IMR-90 (cell line): ENCODE results near the gene PCDHGB7. TPM values are rescaled to one million over a fixed set of nuclear protein-coding genes. Genes with fewer than 3 reads are reported as not detected.

Source experiments
- ATAC-seq: fragments of 200-7000 bp; cut with Tn5 transposase; 2 replicates; pipeline ENCODE4 v1.9.1; 2020; ENCODE audit warnings: low read depth, mild to moderate bottlenecking, moderate library complexity
- BruUV-seq: library from RNA; stranded (reverse); fragments of 400-500 nt; replicated peaks from 2 replicates; lab custom pipeline; 2021; lab: Mats Ljungman, UMichigan
- CTCF ChIA-PET: fragments of 300-600 bp; formaldehyde crosslinking; extraction: SDS; loops from one replicate; lab custom pipeline; 2021; ENCODE audit warnings: antibody characterized with exemption; lab: Yijun Ruan, JAX
- POLR2A ChIA-PET: fragments of 300-600 bp; sonication (Branson Sonifier 250); formaldehyde crosslinking; loops from one replicate; lab custom pipeline; 2022; ENCODE audit warnings: antibody characterized with exemption; ENCODE audit not compliant: unreplicated experiment; lab: Charles Lee
- DNase-seq: peaks from one replicate; pipeline ENCODE4 v3.0.0; 2013
- H2AFZ ChIP-seq: replicated peaks from 2 replicates; pipeline ENCODE3; 2013; ENCODE audit warnings: low read length, mild to moderate bottlenecking; ENCODE audit not compliant: poor library complexity
- H2AK5ac ChIP-seq: 2 replicates; pipeline ENCODE4 v1.6.1; 2013; ENCODE audit warnings: low read depth, low read length, inconsistent platforms
- H2AK9ac ChIP-seq: replicated peaks from 2 replicates; pipeline ENCODE3; 2013; ENCODE audit warnings: mild to moderate bottlenecking, low read depth, low read length, moderate library complexity; ENCODE audit not compliant: poor library complexity
- H2BK120ac ChIP-seq: 2 replicates; pipeline ENCODE4 v1.6.1; 2013; ENCODE audit warnings: low read depth, low read length, inconsistent platforms
- H2BK15ac ChIP-seq: 3 replicates; pipeline ENCODE4 v1.6.1; 2013; ENCODE audit warnings: low read depth, low read length, inconsistent platforms
- H2BK20ac ChIP-seq: 2 replicates; pipeline ENCODE4 v1.6.1; 2013; ENCODE audit warnings: low read depth, mild to moderate bottlenecking, inconsistent platforms, low read length, moderate library complexity
- H2BK5ac ChIP-seq: 2 replicates; pipeline ENCODE4 v1.6.1; 2013; ENCODE audit warnings: mild to moderate bottlenecking, low read depth, low read length, inconsistent platforms; ENCODE audit not compliant: poor library complexity, severe bottlenecking
- H3K14ac ChIP-seq: replicated peaks from 2 replicates; pipeline ENCODE4 v1.6.1; 2013; ENCODE audit warnings: low read depth, low read length, inconsistent platforms
- H3K18ac ChIP-seq: 2 replicates; pipeline ENCODE4 v1.6.1; 2013; ENCODE audit warnings: low read depth, low read length, control low read depth
- H3K23ac ChIP-seq: 2 replicates; pipeline ENCODE4 v1.6.1; 2013; ENCODE audit warnings: low read depth, low read length, inconsistent platforms
- H3K27ac ChIP-seq: 2 replicates; pipeline ENCODE4 v1.5.1; 2013; ENCODE audit warnings: mild to moderate bottlenecking, control low read depth, low read length; ENCODE audit not compliant: insufficient read depth
- H3K27me3 ChIP-seq: 2 replicates; pipeline ENCODE4 v1.6.1; 2013; ENCODE audit warnings: low read length; ENCODE audit not compliant: control insufficient read depth, insufficient read depth
- H3K36me3 ChIP-seq: 2 replicates; pipeline ENCODE4 v1.6.1; 2013; ENCODE audit warnings: low read length, mixed read lengths; ENCODE audit not compliant: control insufficient read depth, insufficient read depth
- H3K4ac ChIP-seq: 2 replicates; pipeline ENCODE4 v1.6.1; 2013; ENCODE audit warnings: low read depth, low read length, inconsistent platforms
- H3K4me1 ChIP-seq: 2 replicates; pipeline ENCODE4 v1.6.1; 2013; ENCODE audit warnings: low read length, mixed read lengths; ENCODE audit not compliant: control insufficient read depth, insufficient read depth
- H3K4me2 ChIP-seq: 2 replicates; pipeline ENCODE4 v1.6.1; 2013; ENCODE audit warnings: low read depth, mild to moderate bottlenecking, control low read depth, low read length, moderate library complexity
- H3K4me3 ChIP-seq: 2 replicates; pipeline ENCODE4 v1.5.1; 2013; ENCODE audit warnings: low read depth, mild to moderate bottlenecking, control low read depth, low read length, moderate library complexity; ENCODE audit not compliant: insufficient read depth
- H3K56ac ChIP-seq: 2 replicates; pipeline ENCODE4 v1.6.1; 2013; ENCODE audit warnings: low read length, inconsistent platforms; ENCODE audit not compliant: insufficient read depth; ENCODE audit errors: extremely low read depth
- H3K79me1 ChIP-seq, 2 experiments: 2 replicates each; pipeline ENCODE4 v1.6.1; 2013; ENCODE audit warnings: low read length in 2 of 2, inconsistent platforms in 1 of 2, low read depth in 1 of 2
- H3K9ac ChIP-seq: 2 replicates; pipeline ENCODE4 v1.6.1; 2013; ENCODE audit warnings: low read depth, low read length, control low read depth
- H3K9me1 ChIP-seq: 2 replicates; pipeline ENCODE4 v1.6.1; 2013; ENCODE audit warnings: low read length, inconsistent platforms; ENCODE audit not compliant: insufficient read depth
- H3K9me3 ChIP-seq: 2 replicates; pipeline ENCODE4 v1.6.1; 2013; ENCODE audit warnings: low read length; ENCODE audit not compliant: control insufficient read depth, insufficient read depth
- H4K20me1 ChIP-seq: 2 replicates; pipeline ENCODE4 v1.6.1; 2013; ENCODE audit warnings: low read length, inconsistent platforms; ENCODE audit not compliant: insufficient read depth
- H4K5ac ChIP-seq: 2 replicates; pipeline ENCODE4 v1.6.1; 2013; ENCODE audit warnings: mild to moderate bottlenecking, low read depth, low read length, control low read depth
- H4K8ac ChIP-seq, 2 experiments: 2 replicates each; pipeline ENCODE4 v1.6.1; 2013; ENCODE audit warnings: low read depth in 2 of 2, low read length in 2 of 2, control low read depth in 1 of 2, inconsistent platforms in 1 of 2
- H4K91ac ChIP-seq: 2 replicates; pipeline ENCODE4 v1.6.1; 2013; ENCODE audit warnings: low read depth, low read length, inconsistent platforms; ENCODE audit not compliant: insufficient read depth
- BHLHE40 ChIP-seq: fragments of 150-350 bp; IDR thresholded peaks from 2 replicates; pipeline ENCODE4 v1.6.1; 2016; ENCODE audit warnings: mild to moderate bottlenecking, low read depth, low read length
- CEBPB ChIP-seq: IDR thresholded peaks from 2 replicates; pipeline ENCODE4 v1.6.1; 2012; ENCODE audit warnings: low read depth, low read length, improper control_type of control experiment
- CHD1 ChIP-seq: IDR thresholded peaks from 2 replicates; pipeline ENCODE4 v1.6.1; 2012; ENCODE audit warnings: low read depth, low read length, improper control_type of control experiment
- CTCF ChIP-seq: conservative IDR thresholded peaks from 2 replicates; pipeline ENCODE4 v1.5.1; 2012; ENCODE audit warnings: mild to moderate bottlenecking, low read depth, low read length, improper control_type of control experiment
- FOS ChIP-seq: fragments of 150-350 bp; IDR thresholded peaks from 2 replicates; pipeline ENCODE4 v1.6.1; 2016; ENCODE audit warnings: low read depth, low read length
- MAFK ChIP-seq: IDR thresholded peaks from 2 replicates; pipeline ENCODE4 v1.6.1; 2012; ENCODE audit warnings: low read depth, low read length, improper control_type of control experiment
- MAZ ChIP-seq: IDR thresholded peaks from 2 replicates; pipeline ENCODE4 v1.6.1; 2012; ENCODE audit warnings: low read depth, mild to moderate bottlenecking, low read length, improper control_type of control experiment, moderate library complexity, borderline replicate concordance
- MXI1 ChIP-seq: IDR thresholded peaks from 2 replicates; pipeline ENCODE4 v1.6.1; 2012; ENCODE audit warnings: low read depth, mild to moderate bottlenecking, low read length, moderate library complexity, borderline replicate concordance
- NFE2L2 ChIP-seq: fragments of 150-350 bp; IDR thresholded peaks from 2 replicates; pipeline ENCODE4 v1.6.1; 2016; ENCODE audit warnings: low read depth, mild to moderate bottlenecking, low read length
- POLR2A ChIP-seq: IDR thresholded peaks from 2 replicates; pipeline ENCODE4 v1.6.1; 2012; ENCODE audit warnings: mild to moderate bottlenecking, low read depth, low read length
- RCOR1 ChIP-seq: IDR thresholded peaks from 2 replicates; pipeline ENCODE4 v1.6.1; 2012; ENCODE audit warnings: mild to moderate bottlenecking, low read length, improper control_type of control experiment; ENCODE audit not compliant: insufficient replicate concordance
- RFX5 ChIP-seq: IDR thresholded peaks from 2 replicates; pipeline ENCODE4 v1.8.0; 2012; ENCODE audit warnings: low read depth, mild to moderate bottlenecking, low read length, moderate library complexity
- SMC3 ChIP-seq: fragments of 150-350 bp; IDR thresholded peaks from 2 replicates; pipeline ENCODE4 v1.6.1; 2016; ENCODE audit warnings: low read depth, mild to moderate bottlenecking, antibody characterized with exemption, low read length, moderate library complexity
- USF2 ChIP-seq: fragments of 150-350 bp; IDR thresholded peaks from 2 replicates; pipeline ENCODE4 v1.6.1; 2017; ENCODE audit warnings: mild to moderate bottlenecking, antibody characterized with exemption, low read length, low read depth
- WGBS, 2 experiments: methylation state at CpG; one replicate each; pipeline versions ENCODE4 v1.1.5 to v1.1.7; 2013; ENCODE audit warnings: missing lambda C conversion rate in 2 of 2; ENCODE audit not compliant: insufficient read length in 1 of 2; ENCODE audit errors: extremely low coverage in 2 of 2; 5-methylcytosine and 5-hydroxymethylcytosine counted together
- dilution Hi-C: fragments of 300-500 bp; cut with HindIII; formaldehyde crosslinking; loops from one replicate; pipeline ENCODE4 v1.14.3; 2018; ENCODE audit warnings: low sequenced_read_pairs; ENCODE audit not compliant: unreplicated experiment
- in situ Hi-C: fragments of 300-500 bp; cut with MboI; formaldehyde crosslinking; loops from 3 replicates; pipeline ENCODE4 v1.14.3; 2019; ENCODE audit warnings: low sequenced_read_pairs, inconsistent platforms, mixed read lengths
- intact Hi-C: fragments of 100-400 bp; cut with micrococcal nuclease; formaldehyde crosslinking; loops from 2 replicates; pipeline ENCODE4 v1.10.0; 2022
- polyA plus RNA-seq, 3 experiments: library from polyadenylated mRNA; depleted of rRNA; stranded (reverse); fragments of >200 nt; gene quantifications; 2 replicates each; pipeline ENCODE4 v1.2.3, GENCODE V29; 2012; ENCODE audit warnings: low replicate concordance in 1 of 3
- total RNA-seq: library from RNA; depleted of rRNA; stranded (reverse); fragments of >200 nt; gene quantifications from 2 replicates; pipeline ENCODE4 v1.2.3, GENCODE V29; 2012

PCDHGB7 gene
- total and polyA plus RNA-seq, 2 of the 4 experiments (the other 2 are of a cell fraction), result 6.3 to 8.1 TPM

GRCh38 chr5:141398608-141399007, 18.9 kb upstream of the PCDHGB7 start:
- peaks cover 49% of the 10 kb centered on the region for H3K9me3 ChIP-seq
- peaks cover 18% of the 10 kb centered on the region for H3K36me3 ChIP-seq
- no peak for TF ChIP-seq BHLHE40
- TF ChIP-seq RFX5, result no peak
- TF ChIP-seq CHD1, result no peak
- no peak for TF ChIP-seq RCOR1
- TF ChIP-seq FOS, result no peak
- no peak for TF ChIP-seq MXI1
- TF ChIP-seq NFE2L2, result no peak
- TF ChIP-seq SMC3, result no peak
- no peak for TF ChIP-seq CEBPB
- no peak for TF ChIP-seq CTCF
- no peak for TF ChIP-seq MAFK
- no peak for TF ChIP-seq POLR2A
- no peak for TF ChIP-seq MAZ
- TF ChIP-seq USF2, result no peak
- H3K4me3 ChIP-seq, result no peak overlapping the region
- no peaks in the 10 kb centered on the region for H3K9me1 ChIP-seq
- H3K79me1 ChIP-seq, result peaks cover 7 to 15% of the 10 kb centered on the region in 2 experiments; a peak in 3 of 4 replicates
- H2BK20ac ChIP-seq, result no peak overlapping the region
- H4K91ac ChIP-seq, result no peak overlapping the region
- BruUV-seq, result TSS peak; percentile 42
- ATAC-seq, result no peak
- H3K23ac ChIP-seq, result no peak overlapping the region
- no peak overlapping the region for H2AFZ ChIP-seq
- H2AK5ac ChIP-seq, result no peak overlapping the region
- no peak overlapping the region for H3K56ac ChIP-seq
- no peak overlapping the region for H2BK120ac ChIP-seq
- WGBS, 2 experiments, result 42% methylated on average over 4 of the region's 15 CpGs; no CpG with 5 or more reads in 1 of the 2 experiments
- H2AK9ac ChIP-seq, result no peak overlapping the region
- no peak overlapping the region for H2BK5ac ChIP-seq
- dilution Hi-C loops (no loop called here), intact Hi-C loops (no loop called here), in situ Hi-C loops (no loop called here)
- H4K5ac ChIP-seq, result no peak overlapping the region; the same call in 1 of the 2 replicates
- H3K14ac ChIP-seq, result no peak overlapping the region
- no peaks in the 10 kb centered on the region for H4K20me1 ChIP-seq
- H3K4ac ChIP-seq, result no peak overlapping the region
- no peak overlapping the region for H3K27ac ChIP-seq
- POLR2A ChIA-PET, result no interaction called here
- H4K8ac ChIP-seq, result no peak overlapping the region
- H3K9ac ChIP-seq, result no peak overlapping the region
- CTCF ChIA-PET, result no interaction called here
- H3K4me1 ChIP-seq, result no peaks in the 10 kb centered on the region
- no peak for DNase-seq
- no peaks in the 10 kb centered on the region for H3K27me3 ChIP-seq
- no peak overlapping the region for H3K18ac ChIP-seq
- peak overlapping the region; percentile 13; the same call in 1 of the 2 replicates for H3K4me2 ChIP-seq
- no peak overlapping the region for H2BK15ac ChIP-seq
